GM19238 (cell line): ENCODE data around the gene C1QTNF4.
"Not testable (repeated sequence)": the region's sequence is repeated elsewhere in the genome, so short reads cannot be mapped to it uniquely, and the experiment has no call there.

ENCODE experiments used
- DNase-seq: peaks from one replicate; pipeline ENCODE4 v3.0.0; 2011; ENCODE audit warnings: low spot score; ENCODE audit not compliant: insufficient read length

Gene C1QTNF4

DNA sequence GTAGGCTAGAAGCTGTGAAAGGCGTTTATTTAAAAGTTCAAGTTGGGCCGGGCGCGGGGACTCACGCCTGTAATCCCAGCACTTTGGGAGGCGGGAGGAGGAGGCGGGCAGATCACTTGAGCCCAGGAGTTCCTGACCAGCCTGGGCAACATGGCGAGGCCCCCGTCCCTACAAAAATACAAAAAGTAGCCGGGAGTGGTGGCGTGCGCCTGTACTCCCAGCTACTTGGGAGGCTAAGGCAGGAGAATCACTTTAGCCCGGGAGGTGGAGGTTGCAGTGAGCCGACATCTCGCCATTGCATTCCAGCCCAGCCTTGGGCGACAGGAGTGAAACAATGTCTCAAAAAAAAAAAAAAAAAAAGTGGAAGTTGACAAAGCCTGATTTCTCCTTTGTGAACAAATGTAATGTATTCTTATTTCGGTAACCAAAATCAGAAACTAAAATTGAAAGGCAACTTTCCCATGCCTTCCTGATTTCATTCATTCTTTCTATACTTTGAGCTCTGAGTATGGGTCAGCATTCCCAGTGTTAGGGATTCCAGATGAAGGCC is 28.0 kb downstream of the C1QTNF4 start:
- no peak for DNase-seq

DNA sequence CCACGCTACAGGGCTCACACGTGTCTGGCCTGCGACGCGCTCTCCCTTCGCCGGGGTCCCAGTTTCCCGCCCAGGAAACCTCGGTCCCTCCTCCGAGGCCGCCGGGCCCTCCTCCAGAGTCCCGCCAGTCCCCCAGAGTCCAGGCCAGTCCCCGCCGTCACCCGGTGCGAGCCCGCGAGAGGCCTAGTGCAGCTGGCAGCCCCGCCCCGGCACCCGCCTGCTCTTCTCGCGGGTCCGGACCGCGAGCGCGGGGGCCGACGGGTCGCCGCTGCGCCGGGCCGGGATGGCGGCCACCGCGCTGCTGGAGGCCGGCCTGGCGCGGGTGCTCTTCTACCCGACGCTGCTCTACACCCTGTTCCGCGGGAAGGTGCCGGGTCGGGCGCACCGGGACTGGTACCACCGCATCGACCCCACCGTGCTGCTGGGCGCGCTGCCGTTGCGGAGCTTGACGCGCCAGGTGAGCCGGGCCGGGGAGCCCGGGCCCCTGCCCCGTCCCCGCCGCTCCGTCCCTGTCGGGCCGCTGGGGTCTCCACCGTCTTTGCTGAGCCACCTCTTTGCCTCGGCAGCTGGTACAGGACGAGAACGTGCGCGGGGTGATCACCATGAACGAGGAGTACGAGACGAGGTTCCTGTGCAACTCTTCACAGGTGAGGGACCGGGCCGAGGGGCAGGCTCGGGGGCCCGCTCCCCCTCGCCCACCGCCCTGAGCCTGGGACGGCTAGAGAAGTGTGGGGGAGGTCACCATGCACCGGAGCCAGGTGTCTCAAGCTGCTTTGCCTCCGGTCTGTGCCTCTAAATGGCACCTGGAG is 28.7 kb downstream of the C1QTNF4 start, which contains the start of gene PTPMT1:
PTPMT1 (plus strand) TSS at position 260 of the 809 bp plus-strand sequence; CDS start at position 284, 24 bp downstream.
- DNase-seq: peak; percentile 67

DNA sequence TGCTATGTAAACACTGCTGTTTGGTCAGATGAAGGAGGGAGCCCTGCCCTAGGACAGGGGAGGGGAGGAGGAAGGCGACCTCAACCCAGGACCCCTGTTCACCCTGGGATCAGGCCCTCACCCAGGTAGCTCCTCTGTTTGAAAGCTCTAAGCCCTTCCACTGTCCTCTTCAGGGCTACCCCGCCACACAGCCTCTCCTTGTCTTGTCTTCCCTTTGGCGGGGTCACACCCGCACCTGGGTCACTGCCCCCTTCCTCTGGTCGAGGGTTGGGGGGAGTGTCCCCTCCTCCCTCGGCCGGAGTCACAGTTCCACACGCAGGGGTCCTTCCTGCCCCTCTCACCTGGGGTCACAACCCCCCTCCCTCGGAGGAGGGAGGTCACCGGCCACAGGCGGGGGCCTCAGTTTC is 29.3 kb downstream of the C1QTNF4 start:
- no peak for DNase-seq

GRCh38 chr11:47564366-47564765 is 29.8 kb downstream of the C1QTNF4 start:
- DNase-seq: not testable (repeated sequence)

GRCh38 chr11:47562393-47562792 is 31.8 kb downstream of the C1QTNF4 start:
- not testable (repeated sequence) for DNase-seq

DNA sequence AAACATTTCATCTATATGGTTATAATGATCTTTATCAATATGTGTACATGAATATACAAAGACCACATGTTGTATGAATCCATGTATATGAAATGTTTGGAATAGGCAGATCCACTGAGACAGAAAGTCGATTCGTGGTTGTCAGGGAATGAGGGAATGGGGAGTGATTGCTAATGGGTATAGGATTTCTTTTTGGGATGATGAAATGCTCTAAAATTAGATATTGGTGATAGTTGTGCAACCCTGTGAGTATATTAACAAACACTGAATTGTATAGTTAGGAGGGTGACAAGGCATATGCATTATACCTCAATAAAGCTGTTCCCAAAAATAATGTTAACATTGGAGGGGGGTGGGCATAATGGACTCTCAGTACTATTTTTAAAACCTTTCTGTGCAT is 33.8 kb downstream of the C1QTNF4 start:
- no peak for DNase-seq

DNA sequence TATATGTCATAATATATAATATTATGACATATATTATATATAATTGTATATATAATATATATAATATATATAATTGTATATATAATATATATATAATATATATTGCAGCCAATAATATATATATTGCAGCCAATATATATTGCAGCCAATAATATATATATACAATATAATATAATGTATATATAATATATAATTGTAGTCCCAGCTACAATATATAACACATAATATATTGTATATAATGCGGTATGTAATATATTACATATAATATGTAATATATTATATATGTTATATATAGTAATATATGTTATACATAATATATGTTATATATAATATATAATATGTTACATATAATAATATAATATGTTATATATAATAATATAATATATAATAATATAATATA is 35.5 kb downstream of the C1QTNF4 start:
- DNase-seq: no peak

DNA sequence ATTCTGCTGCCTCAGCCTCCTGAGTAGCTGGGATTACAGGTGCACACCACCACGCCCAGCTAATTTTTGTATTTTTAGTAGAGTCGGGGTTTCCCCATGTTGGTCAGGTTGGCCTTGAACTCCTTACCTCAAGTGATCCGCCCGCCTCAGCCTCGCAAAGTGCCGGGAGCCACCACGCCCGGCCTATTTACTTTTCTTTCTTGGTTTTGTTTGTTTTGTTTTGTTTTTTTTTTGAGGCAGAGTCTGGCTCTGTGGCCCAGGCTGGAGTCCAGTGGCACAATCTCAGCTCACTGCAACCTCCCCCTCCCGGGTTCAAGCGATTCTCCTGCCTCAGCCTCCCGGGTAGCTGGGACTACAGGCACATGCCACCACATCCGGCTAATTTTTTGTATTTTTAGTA is 37.2 kb downstream of the C1QTNF4 start:
- DNase-seq: not testable (repeated sequence)

DNA sequence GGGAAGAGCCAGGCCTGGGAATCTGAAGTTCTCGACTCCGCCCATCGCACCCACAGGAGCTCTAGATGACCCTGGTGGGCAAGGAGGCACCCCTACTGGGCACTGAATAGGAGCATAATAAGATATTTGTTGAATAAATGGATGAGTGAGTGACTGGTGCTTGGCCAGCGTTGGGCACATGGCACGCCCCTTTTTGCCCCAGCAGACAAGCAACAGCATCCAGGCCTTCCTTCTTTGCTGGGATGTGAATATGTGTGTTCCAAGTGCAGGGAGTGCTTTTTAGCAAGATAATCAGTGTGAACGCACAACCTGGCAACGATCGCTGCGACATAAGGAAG is 40.8 kb downstream of the C1QTNF4 start:
- DNase-seq: no peak

- peak; percentile 88 for DNase-seq
Measured at GRCh38 chr11:47552566-47553405, 41.4 kb downstream of the C1QTNF4 start, which contains the start of gene CELF1. Gene CELF1 (minus strand): TSS chr11:47553132. CDS start chr11:47499523, 53,609 bp downstream.

DNA sequence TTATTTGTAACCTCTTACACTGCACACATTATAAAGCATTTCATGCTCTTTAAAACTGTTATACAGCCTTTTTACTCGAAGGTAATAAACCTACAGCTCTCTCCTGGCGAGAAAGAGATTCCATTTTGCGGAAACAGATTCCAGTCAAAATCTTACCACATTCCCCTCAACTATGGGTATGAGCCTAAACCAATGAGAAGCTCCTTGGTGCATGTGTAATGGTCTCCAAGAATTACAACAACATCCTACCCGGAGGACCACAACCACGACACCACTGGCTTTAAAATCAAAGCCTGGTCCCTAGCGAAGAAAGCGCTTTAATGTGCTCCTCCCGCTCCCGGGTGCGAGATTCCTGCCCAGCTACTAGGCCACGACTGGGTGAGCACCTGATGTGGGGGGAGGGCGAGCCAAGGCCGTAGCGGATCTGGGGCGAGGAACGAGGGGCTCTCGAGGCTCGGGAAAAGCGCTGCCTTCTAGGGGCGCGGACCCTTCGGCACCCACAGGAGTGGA is 42.1 kb downstream of the C1QTNF4 start:
- DNase-seq: no peak

DNA sequence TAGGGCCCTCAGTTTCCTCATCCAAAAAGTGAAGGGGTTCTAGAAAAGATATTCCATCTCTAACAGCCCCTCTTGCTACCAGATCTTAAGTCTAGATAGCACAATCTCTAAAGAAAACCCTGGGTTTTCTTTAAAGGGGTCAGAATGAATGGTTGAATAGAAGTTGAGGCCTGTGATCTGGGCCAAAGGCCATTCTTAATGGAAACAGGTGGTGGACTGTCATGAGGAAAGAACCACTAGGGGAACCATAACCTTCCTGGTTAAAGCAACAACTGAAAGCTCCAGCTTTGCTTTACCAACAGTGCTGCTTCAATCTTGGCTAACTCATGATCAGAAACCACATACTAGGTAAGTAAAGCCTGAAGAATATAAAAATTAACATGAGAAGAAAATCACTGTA is 43.1 kb downstream of the C1QTNF4 start:
- peak; percentile 38 for DNase-seq

GRCh38 chr11:47550288-47551047 is 43.7 kb downstream of the C1QTNF4 start:
- no peak for DNase-seq

DNA sequence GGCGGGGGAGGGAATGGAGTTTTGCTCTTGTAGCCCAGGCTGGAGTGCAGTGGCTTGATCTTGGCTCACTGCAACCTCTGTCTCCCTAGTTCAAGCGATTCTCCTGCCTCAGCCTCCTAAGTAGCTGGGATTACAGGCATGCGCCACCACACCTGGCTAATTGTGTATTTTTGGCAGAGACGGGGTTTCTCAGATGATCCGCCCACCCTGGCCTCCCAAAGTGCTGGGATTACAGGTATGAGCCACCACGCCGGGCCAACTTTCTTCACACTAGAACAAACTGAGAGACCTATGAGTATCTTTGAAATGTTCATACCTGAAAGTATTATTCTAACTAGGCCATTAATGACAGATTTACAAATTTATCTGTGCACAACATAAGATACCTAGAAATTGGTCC is 47.9 kb downstream of the C1QTNF4 start:
- not testable (repeated sequence) for DNase-seq

- no peak for DNase-seq
Measured at GRCh38 chr11:47545298-47545697, 48.9 kb downstream of the C1QTNF4 start.

DNA sequence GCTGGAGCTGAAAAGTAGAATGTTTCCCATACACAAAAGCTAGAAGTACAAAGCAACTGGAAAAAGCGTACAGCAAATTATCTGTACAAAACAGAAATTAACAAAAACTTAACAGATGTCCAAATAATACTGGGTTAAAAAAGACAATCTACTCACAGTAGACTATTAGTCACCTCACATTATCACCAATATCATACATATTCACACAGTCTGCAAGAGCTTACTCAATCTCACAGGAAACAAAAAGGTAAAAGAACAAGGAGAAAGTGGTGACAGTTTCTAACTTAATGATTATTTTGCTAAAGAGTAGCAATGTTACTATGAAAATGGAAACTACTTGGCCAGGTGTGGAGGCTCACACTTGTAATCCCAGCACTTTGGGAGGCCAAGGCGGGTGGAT is 53.1 kb downstream of the C1QTNF4 start:
- DNase-seq: no peak

DNA sequence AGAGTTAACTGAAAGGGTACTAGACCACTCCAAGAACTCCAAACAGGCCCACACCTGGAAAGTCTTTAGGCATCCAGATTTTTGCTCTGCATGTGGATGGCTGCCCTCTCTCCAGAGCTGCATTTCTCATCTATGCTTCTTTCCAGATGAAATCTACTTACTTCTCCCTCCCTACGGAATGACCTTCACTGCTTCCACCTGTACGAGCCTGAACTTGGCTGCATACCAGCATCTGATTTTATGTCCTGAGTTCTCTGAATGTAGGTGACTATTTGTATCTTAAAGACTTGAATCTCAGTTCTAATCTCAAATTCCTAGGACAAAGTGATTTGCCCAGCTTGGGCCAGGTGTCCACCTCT is 54.6 kb downstream of the C1QTNF4 start:
- no peak for DNase-seq
